Effector memory CD4-positive, alpha-beta T cell (primary cell): ENCODE measurements around the gene PCBP2.

Source experiments
- DNase-seq, 3 donors: peaks; one replicate each; pipeline ENCODE4 v3.0.0-alpha.2; 2020
- H3K27ac ChIP-seq: 2 replicates; pipeline ENCODE4 v1.7.0; 2013; ENCODE audit warnings: mild to moderate bottlenecking, low read length, moderate library complexity; ENCODE audit not compliant: insufficient read depth, poor library complexity, severe bottlenecking
- H3K27me3 ChIP-seq: replicated peaks from 2 replicates; pipeline ENCODE4 v1.7.0; 2013; ENCODE audit warnings: mild to moderate bottlenecking, low read length; ENCODE audit not compliant: insufficient read depth, control insufficient read depth, poor library complexity, severe bottlenecking
- H3K36me3 ChIP-seq: 2 replicates; pipeline ENCODE4 v1.7.0; 2013; ENCODE audit warnings: mild to moderate bottlenecking, low read length, moderate library complexity; ENCODE audit not compliant: control insufficient read depth, insufficient read depth
- H3K4me1 ChIP-seq: 2 replicates; pipeline ENCODE4 v1.7.0; 2013; ENCODE audit warnings: low read length, mild to moderate bottlenecking; ENCODE audit not compliant: control insufficient read depth, insufficient read depth, poor library complexity, severe bottlenecking
- H3K4me3 ChIP-seq: 2 replicates; pipeline ENCODE4 v1.7.0; 2013; ENCODE audit warnings: low read length, low read depth, mild to moderate bottlenecking; ENCODE audit not compliant: insufficient read depth, poor library complexity, severe bottlenecking
- H3K9me3 ChIP-seq: 2 replicates; pipeline ENCODE4 v1.7.0; 2013; ENCODE audit warnings: mild to moderate bottlenecking, low read length, moderate library complexity; ENCODE audit not compliant: control insufficient read depth

PCBP2 gene

GRCh38 chr12:53506881-53507602 is 55.1 kb downstream of the PCBP2 start, which contains the start of gene NPFF:
NPFF (minus strand) TSS chr12:53507484; CDS start chr12:53507474, 10 bp downstream.
- no peaks in the 10 kb centered on the region for H3K27me3 ChIP-seq
- no peaks in the 10 kb centered on the region for H3K9me3 ChIP-seq
- peaks cover 31% of the 10 kb centered on the region for H3K36me3 ChIP-seq
- DNase-seq: no peak
- no peak within 1 kb of the TSS for H3K27ac ChIP-seq
- H3K4me1 ChIP-seq: peaks cover 6% of the 10 kb centered on the region
- no peak within 1 kb of the TSS for H3K4me3 ChIP-seq

GRCh38 chr12:53507603-53507885 is 55.6 kb downstream of the PCBP2 start:
- peaks cover 4% of the 10 kb centered on the region for H3K4me1 ChIP-seq
- no peak overlapping the region for H3K4me3 ChIP-seq
- no peaks in the 10 kb centered on the region for H3K9me3 ChIP-seq
- H3K36me3 ChIP-seq: peaks cover 36% of the 10 kb centered on the region
- DNase-seq: no peak
- no peak overlapping the region for H3K27ac ChIP-seq
- H3K27me3 ChIP-seq: no peaks in the 10 kb centered on the region

GRCh38 chr12:53508534-53509170 is 56.8 kb downstream of the PCBP2 start:
- H3K9me3 ChIP-seq: no peaks in the 10 kb centered on the region
- H3K36me3 ChIP-seq: peaks cover 45% of the 10 kb centered on the region
- H3K4me1 ChIP-seq: peaks cover 4% of the 10 kb centered on the region
- no peaks in the 10 kb centered on the region for H3K27me3 ChIP-seq
- peak; percentile 56 to 71 (median 60) for DNase-seq
- no peak overlapping the region for H3K27ac ChIP-seq
- no peak overlapping the region for H3K4me3 ChIP-seq

- Histone ChIP-seq H3K4me1 (peaks cover 4% of the 10 kb centered on the region), H3K27ac (no peak overlapping the region), H3K9me3 (no peaks in the 10 kb centered on the region), H3K27me3 (no peaks in the 10 kb centered on the region), H3K4me3 (no peak overlapping the region), H3K36me3 (peaks cover 55% of the 10 kb centered on the region)
- no peak for DNase-seq
These were observed 58.4 kb downstream of the PCBP2 start for GRCh38 chr12:53510181-53510812.

GRCh38 chr12:53513712-53514410 is 62.0 kb downstream of the PCBP2 start:
- H3K27ac ChIP-seq: no peak overlapping the region
- H3K4me3 ChIP-seq: no peak overlapping the region
- no peak for DNase-seq
- H3K36me3 ChIP-seq: peaks cover 58% of the 10 kb centered on the region
- no peaks in the 10 kb centered on the region for H3K27me3 ChIP-seq
- H3K4me1 ChIP-seq: no peaks in the 10 kb centered on the region
- H3K9me3 ChIP-seq: no peaks in the 10 kb centered on the region

GRCh38 chr12:53514628-53515290 is 62.9 kb downstream of the PCBP2 start:
- H3K9me3 ChIP-seq: no peaks in the 10 kb centered on the region
- no peak overlapping the region for H3K27ac ChIP-seq
- no peak overlapping the region for H3K4me3 ChIP-seq
- DNase-seq: no peak
- H3K36me3 ChIP-seq: peaks cover 63% of the 10 kb centered on the region
- no peaks in the 10 kb centered on the region for H3K27me3 ChIP-seq
- H3K4me1 ChIP-seq: no peaks in the 10 kb centered on the region

GRCh38 chr12:53515291-53515680 is 63.4 kb downstream of the PCBP2 start:
- Histone ChIP-seq H3K4me3 (no peak overlapping the region), H3K36me3 (peaks cover 67% of the 10 kb centered on the region), H3K27ac (no peak overlapping the region), H3K27me3 (no peaks in the 10 kb centered on the region), H3K4me1 (no peaks in the 10 kb centered on the region), H3K9me3 (no peaks in the 10 kb centered on the region)
- no peak for DNase-seq

GRCh38 chr12:53516758-53517455 is 65.0 kb downstream of the PCBP2 start:
- H3K4me1 ChIP-seq: no peaks in the 10 kb centered on the region
- no peak for DNase-seq
- H3K9me3 ChIP-seq: no peaks in the 10 kb centered on the region
- H3K36me3 ChIP-seq: peaks cover 78% of the 10 kb centered on the region
- H3K4me3 ChIP-seq: no peak overlapping the region
- no peaks in the 10 kb centered on the region for H3K27me3 ChIP-seq
- H3K27ac ChIP-seq: no peak overlapping the region

GRCh38 chr12:53518381-53518780 is 66.5 kb downstream of the PCBP2 start:
- H3K36me3 ChIP-seq: peaks cover 74% of the 10 kb centered on the region
- no peaks in the 10 kb centered on the region for H3K4me1 ChIP-seq
- H3K4me3 ChIP-seq: no peak overlapping the region
- no peak overlapping the region for H3K27ac ChIP-seq
- H3K9me3 ChIP-seq: no peaks in the 10 kb centered on the region
- no peaks in the 10 kb centered on the region for H3K27me3 ChIP-seq
- no peak for DNase-seq
